IPS-18a (cell line): ENCODE results near the gene VASN.
A peak's percentile ranks its signal among the peaks of the same experiment; 100 is the strongest.

Experiments used
- H3K27ac ChIP-seq: one replicate; pipeline ENCODE4 v1.5.1; 2013; ENCODE audit warnings: low read length
- H3K27me3 ChIP-seq: one replicate; pipeline ENCODE4 v1.6.1; 2013; ENCODE audit warnings: mild to moderate bottlenecking, low read length; ENCODE audit not compliant: control insufficient read depth, insufficient read depth
- H3K36me3 ChIP-seq: one replicate; pipeline ENCODE4 v1.6.1; 2013; ENCODE audit warnings: low read depth, low read length; ENCODE audit not compliant: control insufficient read depth
- H3K4me1 ChIP-seq: one replicate; pipeline ENCODE4 v1.6.1; 2013; ENCODE audit warnings: low read depth, low read length; ENCODE audit not compliant: control insufficient read depth
- H3K4me3 ChIP-seq: one replicate; pipeline ENCODE4 v1.5.1; 2013; ENCODE audit warnings: low read length
- H3K9ac ChIP-seq: one replicate; pipeline ENCODE4 v1.6.1; 2013; ENCODE audit warnings: mild to moderate bottlenecking, low read length, moderate library complexity
- H3K9me3 ChIP-seq: one replicate; pipeline ENCODE4 v1.6.1; 2013; ENCODE audit warnings: low read depth, low read length; ENCODE audit not compliant: control insufficient read depth

VASN gene

DNA sequence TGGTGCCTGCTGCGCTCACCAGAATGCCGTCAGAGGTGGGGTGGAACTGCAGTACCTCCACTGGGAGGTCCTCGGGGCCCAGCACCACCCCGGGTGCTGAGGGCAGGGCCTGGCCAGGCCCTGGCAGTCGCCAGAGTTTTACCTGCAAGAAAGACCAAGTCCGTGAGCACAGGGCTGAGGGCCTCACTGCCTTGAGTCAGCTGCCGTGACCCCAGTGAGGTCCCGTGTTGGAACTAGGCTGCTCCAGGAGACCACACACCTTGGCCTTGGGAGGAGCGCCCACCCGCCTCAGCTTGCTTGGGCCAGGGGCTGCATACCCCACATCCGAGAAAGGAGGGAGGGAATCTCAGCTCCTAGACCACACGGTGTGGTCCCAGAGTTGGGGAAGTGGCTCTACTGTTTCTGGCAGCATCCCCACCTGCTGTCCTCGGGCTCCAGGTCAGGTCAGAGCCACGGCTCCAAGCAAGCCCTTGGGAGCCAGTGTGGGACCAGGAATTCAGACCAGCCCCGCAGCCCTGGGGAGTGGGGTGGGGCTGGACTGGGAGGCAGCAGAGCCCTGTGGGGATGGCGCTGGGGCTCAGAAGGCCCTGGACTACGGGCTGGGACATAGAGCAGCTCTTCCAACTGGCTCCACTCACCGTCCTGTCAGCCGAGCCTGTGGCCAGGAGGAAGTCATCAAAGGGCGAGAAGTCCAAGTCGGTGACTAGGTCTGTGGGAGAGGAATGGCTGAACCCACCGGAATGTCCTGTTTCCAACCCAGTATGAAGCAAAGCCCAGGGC lies 36.1 kb downstream of the VASN start:
- Histone ChIP-seq H3K4me1 (no peaks in the 10 kb centered on the region), H3K9ac (no peak overlapping the region), H3K27ac (no peak overlapping the region), H3K4me3 (no peak overlapping the region), H3K27me3 (no peaks in the 10 kb centered on the region), H3K36me3 (no peaks in the 10 kb centered on the region), H3K9me3 (no peaks in the 10 kb centered on the region)

- Histone ChIP-seq H3K9ac (no peak overlapping the region), H3K27ac (no peak overlapping the region), H3K4me3 (no peak overlapping the region), H3K36me3 (no peaks in the 10 kb centered on the region), H3K27me3 (no peaks in the 10 kb centered on the region), H3K4me1 (no peaks in the 10 kb centered on the region), H3K9me3 (no peaks in the 10 kb centered on the region)
Observed at GRCh38 chr16:4408323-4408690, 36.7 kb downstream of the VASN start.

GRCh38 chr16:4409081-4409932 lies 37.7 kb downstream of the VASN start:
- Histone ChIP-seq H3K36me3 (no peaks in the 10 kb centered on the region), H3K27ac (no peak overlapping the region), H3K9ac (no peak overlapping the region), H3K9me3 (no peaks in the 10 kb centered on the region), H3K27me3 (no peaks in the 10 kb centered on the region), H3K4me1 (no peaks in the 10 kb centered on the region), H3K4me3 (no peak overlapping the region)

GRCh38 chr16:4410335-4411075 lies 38.9 kb downstream of the VASN start:
- no peak overlapping the region for H3K9ac ChIP-seq
- peaks cover 4% of the 10 kb centered on the region for H3K4me1 ChIP-seq
- no peaks in the 10 kb centered on the region for H3K27me3 ChIP-seq
- no peaks in the 10 kb centered on the region for H3K9me3 ChIP-seq
- H3K36me3 ChIP-seq, result no peaks in the 10 kb centered on the region
- H3K4me3 ChIP-seq, result no peak overlapping the region
- no peak overlapping the region for H3K27ac ChIP-seq

DNA sequence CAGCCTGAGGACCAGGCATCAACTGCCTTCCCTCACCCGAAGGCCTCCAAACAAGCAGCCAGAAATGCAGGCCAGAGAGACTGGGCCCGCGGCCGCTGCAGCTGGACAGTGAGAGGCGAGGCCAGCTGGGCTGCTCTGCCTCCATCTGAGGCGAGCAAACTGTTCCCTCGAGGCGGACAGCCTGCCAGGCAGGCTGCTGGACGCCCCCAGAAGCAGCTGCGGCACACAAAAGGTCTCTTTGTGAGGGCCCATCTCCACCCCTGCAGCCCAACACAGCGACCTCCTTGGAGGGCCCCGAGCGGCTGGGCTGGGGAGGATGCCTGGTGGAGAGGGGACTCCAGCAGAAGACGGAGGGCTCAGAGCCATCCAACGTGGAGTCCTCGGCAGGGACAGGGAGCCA lies 40.0 kb downstream of the VASN start:
- Histone ChIP-seq H3K4me1 (peaks cover 5% of the 10 kb centered on the region), H3K27ac (no peak overlapping the region), H3K9ac (no peak overlapping the region), H3K36me3 (no peaks in the 10 kb centered on the region), H3K9me3 (no peaks in the 10 kb centered on the region), H3K4me3 (no peak overlapping the region), H3K27me3 (no peaks in the 10 kb centered on the region)

DNA sequence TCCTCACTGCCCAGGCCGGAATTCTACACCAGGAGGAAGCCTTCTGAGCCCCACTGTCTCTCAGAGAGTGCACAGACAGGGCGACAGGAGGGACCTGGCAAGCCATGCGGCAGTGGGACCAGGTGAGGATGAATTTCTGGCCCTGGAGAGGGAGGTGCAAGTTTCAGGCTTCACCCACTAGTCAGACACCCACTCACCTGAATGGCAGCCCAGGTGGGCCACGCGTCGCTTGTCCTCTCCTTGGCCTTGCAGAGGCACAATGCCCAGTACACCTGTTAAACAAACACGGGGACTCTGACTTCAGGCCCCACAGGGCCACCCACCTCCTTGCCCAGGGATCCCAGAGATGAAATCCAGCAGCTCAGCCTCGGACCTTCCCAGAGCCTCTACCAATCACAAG lies 40.5 kb downstream of the VASN start:
- Histone ChIP-seq H3K27ac (no peak overlapping the region), H3K36me3 (no peaks in the 10 kb centered on the region), H3K4me1 (peaks cover 5% of the 10 kb centered on the region)

DNA sequence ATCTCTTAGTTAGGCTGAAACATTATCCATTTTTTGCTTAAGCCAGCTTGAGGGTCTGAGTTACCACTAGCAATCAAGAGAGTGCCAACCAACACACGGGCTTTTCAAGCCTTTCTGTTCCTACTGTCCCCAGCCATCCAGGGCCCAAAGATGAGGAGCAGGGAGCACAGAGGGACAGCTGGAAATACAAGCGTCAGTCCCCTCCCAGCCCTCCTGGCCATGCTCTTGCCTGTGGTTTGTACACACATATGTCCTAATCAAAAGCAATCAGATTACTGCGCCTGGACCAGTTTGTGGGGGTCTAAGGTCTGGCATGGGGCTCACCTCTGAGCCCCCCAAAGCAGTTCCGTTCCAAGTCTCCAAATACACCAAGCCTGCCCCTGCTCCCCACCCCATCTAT lies 41.2 kb downstream of the VASN start:
- no peak overlapping the region for H3K27ac ChIP-seq
- no peak overlapping the region for H3K9ac ChIP-seq
- H3K4me1 ChIP-seq, result peaks cover 5% of the 10 kb centered on the region
- H3K4me3 ChIP-seq, result no peak overlapping the region
- H3K9me3 ChIP-seq, result no peaks in the 10 kb centered on the region
- no peaks in the 10 kb centered on the region for H3K36me3 ChIP-seq
- peaks cover 5% of the 10 kb centered on the region for H3K27me3 ChIP-seq

More for the DNA sequence above, 40.5 kb downstream of the VASN start:
- H3K9ac ChIP-seq, result no peak overlapping the region
- H3K9me3 ChIP-seq, result no peaks in the 10 kb centered on the region
- H3K27me3 ChIP-seq, result no peaks in the 10 kb centered on the region
- no peak overlapping the region for H3K4me3 ChIP-seq

DNA sequence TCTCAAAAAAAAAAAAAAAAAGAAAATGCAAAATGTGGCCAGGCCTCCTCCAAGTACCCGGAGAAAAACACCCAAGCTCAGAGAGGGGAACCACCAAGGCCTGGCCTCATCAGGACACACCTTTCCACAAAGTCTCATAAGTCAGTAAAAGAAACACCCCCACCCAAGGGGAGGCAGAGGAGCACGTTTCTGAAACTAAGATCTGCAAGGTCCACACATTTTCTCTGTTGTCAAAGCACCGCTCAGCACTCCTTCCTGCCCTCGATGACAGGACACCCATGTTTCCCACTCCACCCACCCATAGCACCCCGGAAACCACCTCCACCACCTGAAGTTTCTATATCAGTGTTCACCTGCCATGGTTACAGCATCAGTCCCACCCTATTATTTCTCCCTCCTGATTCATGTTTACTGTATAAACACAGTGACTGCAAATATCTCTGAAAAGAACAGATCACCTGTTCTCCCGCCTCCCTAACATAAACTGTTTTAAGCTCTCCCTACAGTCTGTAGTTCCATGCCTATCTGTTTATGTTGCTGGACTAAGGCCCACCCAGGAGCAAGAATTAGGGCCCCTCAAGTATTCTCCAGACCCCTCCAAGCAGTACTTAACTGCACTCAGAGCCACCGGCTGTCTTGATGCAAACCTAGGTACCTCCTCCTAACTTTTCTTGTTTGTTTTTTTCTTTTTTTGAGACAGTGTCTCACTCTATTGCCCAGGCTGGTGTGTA lies 42.7 kb downstream of the VASN start:
- Histone ChIP-seq H3K9ac (no peak overlapping the region), H3K4me1 (peaks cover 5% of the 10 kb centered on the region), H3K4me3 (no peak overlapping the region), H3K36me3 (no peaks in the 10 kb centered on the region), H3K27ac (no peak overlapping the region), H3K9me3 (no peaks in the 10 kb centered on the region), H3K27me3 (peaks cover 5% of the 10 kb centered on the region)

DNA sequence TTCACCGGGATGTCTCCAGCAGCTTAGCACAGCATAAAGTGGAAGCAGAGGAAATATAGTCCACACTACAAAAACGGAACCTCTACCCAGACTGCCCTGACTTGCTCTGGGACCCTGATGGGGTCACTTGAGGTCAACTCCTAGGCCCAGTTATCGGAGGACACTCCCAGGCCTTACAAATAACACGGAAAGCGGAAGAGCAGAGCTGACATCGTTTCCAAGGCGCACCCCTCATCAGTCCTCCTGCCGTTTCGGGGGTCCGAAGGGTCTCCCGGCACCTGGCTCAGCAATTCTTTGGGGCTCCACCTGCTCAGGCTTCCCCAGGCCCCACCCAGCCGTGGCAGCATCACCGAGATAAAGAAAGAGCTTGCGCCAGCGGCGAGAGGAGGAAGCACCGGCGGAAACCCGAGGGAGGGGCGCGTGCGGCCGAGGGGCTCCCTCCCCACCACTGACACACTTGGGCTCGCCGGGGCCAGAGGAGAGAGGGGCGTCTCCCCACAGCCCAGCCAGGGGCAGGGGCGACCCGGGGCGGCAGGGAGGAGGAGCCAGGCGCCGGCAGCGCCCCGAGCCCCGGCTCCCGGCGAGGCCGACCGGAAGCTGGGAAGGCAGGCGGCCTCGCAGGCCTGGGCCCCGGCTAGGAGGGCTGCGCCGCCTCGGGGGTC lies 44.0 kb downstream of the VASN start:
- Histone ChIP-seq H3K4me3 (peak overlapping the region; percentile 72), H3K27ac (no peak overlapping the region), H3K36me3 (no peaks in the 10 kb centered on the region), H3K9ac (peak overlapping the region; percentile 9), H3K9me3 (no peaks in the 10 kb centered on the region), H3K27me3 (peaks cover 5% of the 10 kb centered on the region), H3K4me1 (peaks cover 5% of the 10 kb centered on the region)

GRCh38 chr16:4416200-4417032 lies 44.8 kb downstream of the VASN start, which contains the start of gene CORO7:
TSS of gene CORO7 (minus strand) at chr16:4416596. CDS start at chr16:4416518, 78 bp downstream.
- peak within 1 kb of the TSS; percentile 72 for H3K4me3 ChIP-seq
- peaks cover 5% of the 10 kb centered on the region for H3K27me3 ChIP-seq
- H3K9ac ChIP-seq, result peak within 1 kb of the TSS; percentile 48
- no peak within 1 kb of the TSS for H3K27ac ChIP-seq
- H3K36me3 ChIP-seq, result no peaks in the 10 kb centered on the region
- H3K4me1 ChIP-seq, result peaks cover 5% of the 10 kb centered on the region
- no peaks in the 10 kb centered on the region for H3K9me3 ChIP-seq
